Sciatic nerve (tissue), 2 donors: ENCODE measurements around the gene GOT1. TPM values are rescaled to one million over a fixed set of nuclear protein-coding genes. Genes with fewer than 3 reads are reported as not detected.
A peak's percentile ranks its signal among the peaks of the same experiment; 100 is the strongest.

ENCODE experiments used
- ATAC-seq: fragments of 200-7000 bp; cut with Tn5 transposase; one replicate; pipeline ENCODE4 v1.9.1; 2020; ENCODE audit warnings: mild to moderate bottlenecking, moderate library complexity
- DNase-seq: peaks from one replicate; pipeline ENCODE4 v3.0.0-alpha.2; 2020; ENCODE audit warnings: low spot score
- intact Hi-C: fragments of 100-400 bp; cut with DNase I; formaldehyde crosslinking; loops from one replicate; pipeline ENCODE4 v1.14.2; 2022
- total RNA-seq: library from RNA; stranded (reverse); fragmentation: NEBNext Ultra II Directional; extraction: Animal tissue kit (Norgen Biotek cat#: 25700); gene quantifications from one replicate; pipeline ENCODE4 v1.2.1, GENCODE V29; 2021
- donor health status: DM: no; HTN: no; CAD: no.
- donor health status: DM: no; HTN: no; CAD: no.

GOT1 gene
- total RNA-seq = 12.2 TPM

GRCh38 chr10:99430451-99431189 lies at the start of gene GOT1:
GOT1 (minus strand) TSS chr10:99430624; CDS start chr10:99430565, 59 bp downstream.
- DNase-seq (peak; percentile 96), ATAC-seq (peak; percentile 99)
- intact Hi-C loops = loop anchor here (5.0 kb wide), 1 partner anchor 182 kb away; no protein-coding TSS in a partner anchor

GRCh38 chr10:99470327-99470726 lies 39.9 kb upstream of the GOT1 start:
- intact Hi-C loops = no loop called here
- ATAC-seq = no peak
- no peak for DNase-seq

- intact Hi-C loops = no loop called here
- no peak for ATAC-seq
- DNase-seq = no peak
Observed at GRCh38 chr10:99467236-99467999, 37.0 kb upstream of the GOT1 start.

- DNase-seq (no peak), ATAC-seq (no peak)
- intact Hi-C loops = no loop called here
Observed at GRCh38 chr10:99466632-99467223, 36.3 kb upstream of the GOT1 start.

GRCh38 chr10:99461230-99461629 lies 30.8 kb upstream of the GOT1 start:
- intact Hi-C loops = no loop called here
- no peak for DNase-seq
- ATAC-seq = no peak

- ATAC-seq (no peak), DNase-seq (no peak)
- intact Hi-C loops = no loop called here
Observed at GRCh38 chr10:99460070-99460469, 29.6 kb upstream of the GOT1 start.

- ATAC-seq (no peak), DNase-seq (no peak)
- intact Hi-C loops = no loop called here
Observed at GRCh38 chr10:99459217-99459616, 28.8 kb upstream of the GOT1 start.

- no peak for ATAC-seq
- intact Hi-C loops = no loop called here
- no peak for DNase-seq
Observed at GRCh38 chr10:99457813-99458212, 27.4 kb upstream of the GOT1 start.

GRCh38 chr10:99456931-99457288 lies 26.5 kb upstream of the GOT1 start:
- no peak for DNase-seq
- intact Hi-C loops = no loop called here
- ATAC-seq = no peak

GRCh38 chr10:99456207-99456930 lies 25.9 kb upstream of the GOT1 start:
- ATAC-seq = no peak
- no peak for DNase-seq
- intact Hi-C loops = no loop called here

GRCh38 chr10:99451981-99452380 lies 21.6 kb upstream of the GOT1 start:
- DNase-seq (no peak), ATAC-seq (no peak)
- intact Hi-C loops = no loop called here

GRCh38 chr10:99451499-99451788 lies 21.0 kb upstream of the GOT1 start:
- intact Hi-C loops = no loop called here
- ATAC-seq (no peak), DNase-seq (no peak)

GRCh38 chr10:99450624-99451498 lies 20.4 kb upstream of the GOT1 start:
- no peak for DNase-seq
- ATAC-seq = peak; percentile 20
- intact Hi-C loops = no loop called here

GRCh38 chr10:99450156-99450555 lies 19.7 kb upstream of the GOT1 start:
- intact Hi-C loops = no loop called here
- ATAC-seq = no peak

GRCh38 chr10:99449023-99449422 lies 18.6 kb upstream of the GOT1 start:
- intact Hi-C loops = no loop called here
- ATAC-seq (no peak), DNase-seq (no peak)

More at GRCh38 chr10:99450156-99450555, 19.7 kb upstream of the GOT1 start:
- DNase-seq = no peak

- DNase-seq (no peak), ATAC-seq (no peak)
- intact Hi-C loops = no loop called here
Observed at GRCh38 chr10:99444383-99445045, 14.1 kb upstream of the GOT1 start.

- ATAC-seq = no peak
- no peak for DNase-seq
- intact Hi-C loops = no loop called here
Observed at GRCh38 chr10:99443500-99443899, 13.1 kb upstream of the GOT1 start.

- intact Hi-C loops = no loop called here
- DNase-seq = no peak
Observed at GRCh38 chr10:99442394-99442793, 12.0 kb upstream of the GOT1 start.

More at GRCh38 chr10:99442394-99442793, 12.0 kb upstream of the GOT1 start:
- ATAC-seq = no peak
